Cardiac muscle cell (in vitro differentiated cells and primary cell): Measurements from ENCODE around the gene CYFIP1. TPM values are rescaled to one million over a fixed set of nuclear protein-coding genes. Genes with fewer than 3 reads are reported as not detected.

ENCODE experiments used
- DNase-seq, 2 donors: peaks; one replicate each; pipeline versions ENCODE4 v3.0.0 to v3.0.0-alpha.2; 2010 to 2017; ENCODE audit warnings: low read depth in 1 of 2, low spot score in 1 of 2
- H3K27ac ChIP-seq: fragments of 200-600 bp; sonication (generic); 2 replicates; pipeline ENCODE4 v1.5.1; 2016
- H3K27me3 ChIP-seq: fragments of 200-600 bp; sonication (generic); 2 replicates; pipeline ENCODE4 v1.6.0; 2016; ENCODE audit warnings: control low read depth
- H3K36me3 ChIP-seq: fragments of 200-600 bp; sonication (generic); 2 replicates; pipeline ENCODE4 v1.5.1; 2016; ENCODE audit warnings: control low read depth
- H3K4me1 ChIP-seq: fragments of 200-600 bp; sonication (generic); 2 replicates; pipeline ENCODE4 v1.8.1; 2017; ENCODE audit warnings: low read depth, mild to moderate bottlenecking, mixed run types
- H3K4me3 ChIP-seq: fragments of 200-600 bp; sonication (generic); 2 replicates; pipeline ENCODE4 v1.5.1; 2016; ENCODE audit warnings: mild to moderate bottlenecking
- H3K9me3 ChIP-seq: fragments of 200-600 bp; sonication (generic); 2 replicates; pipeline ENCODE4 v1.5.1; 2017; ENCODE audit warnings: low read depth, mild to moderate bottlenecking, control low read depth
- polyA plus RNA-seq: library from polyadenylated mRNA; unstranded; fragments of >200 nt; fragmentation: Nextera tagmentation; extraction: Ambion mirVana; gene quantifications from 2 replicates; pipeline ENCODE4 v1.2.1, GENCODE V29; 2016
- total RNA-seq: library from RNA; depleted of rRNA; stranded (reverse); fragments of >200 nt; gene quantifications from 2 replicates; pipeline ENCODE4 v1.2.3, GENCODE V29; 2016
- TF ChIP-seq, protein P1 (sequence below): IDR thresholded peaks from 2 replicates; pipeline ENCODE4 v1.5.1; 2012; ENCODE audit warnings: low read depth, mild to moderate bottlenecking, low read length

CYFIP1 gene
- total and polyA plus RNA-seq, 2 experiments from 2014 or later, result 32.9 to 38.7 TPM

GRCh38 chr15:22947101-22948000 lies 32.8 kb downstream of the CYFIP1 start:
- DNase-seq, result no peak
- no peaks in the 10 kb centered on the region for H3K27me3 ChIP-seq
- TF ChIP-seq, protein P1, sequence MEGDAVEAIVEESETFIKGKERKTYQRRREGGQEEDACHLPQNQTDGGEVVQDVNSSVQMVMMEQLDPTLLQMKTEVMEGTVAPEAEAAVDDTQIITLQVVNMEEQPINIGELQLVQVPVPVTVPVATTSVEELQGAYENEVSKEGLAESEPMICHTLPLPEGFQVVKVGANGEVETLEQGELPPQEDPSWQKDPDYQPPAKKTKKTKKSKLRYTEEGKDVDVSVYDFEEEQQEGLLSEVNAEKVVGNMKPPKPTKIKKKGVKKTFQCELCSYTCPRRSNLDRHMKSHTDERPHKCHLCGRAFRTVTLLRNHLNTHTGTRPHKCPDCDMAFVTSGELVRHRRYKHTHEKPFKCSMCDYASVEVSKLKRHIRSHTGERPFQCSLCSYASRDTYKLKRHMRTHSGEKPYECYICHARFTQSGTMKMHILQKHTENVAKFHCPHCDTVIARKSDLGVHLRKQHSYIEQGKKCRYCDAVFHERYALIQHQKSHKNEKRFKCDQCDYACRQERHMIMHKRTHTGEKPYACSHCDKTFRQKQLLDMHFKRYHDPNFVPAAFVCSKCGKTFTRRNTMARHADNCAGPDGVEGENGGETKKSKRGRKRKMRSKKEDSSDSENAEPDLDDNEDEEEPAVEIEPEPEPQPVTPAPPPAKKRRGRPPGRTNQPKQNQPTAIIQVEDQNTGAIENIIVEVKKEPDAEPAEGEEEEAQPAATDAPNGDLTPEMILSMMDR, result no peak

GRCh38 chr15:22945071-22945470 lies 35.1 kb downstream of the CYFIP1 start:
- H3K4me3 ChIP-seq, result no peak overlapping the region
- H3K27me3 ChIP-seq, result no peaks in the 10 kb centered on the region
- H3K36me3 ChIP-seq, result peaks cover 16% of the 10 kb centered on the region
- TF ChIP-seq, protein P1, result no peak
- H3K9me3 ChIP-seq, result no peaks in the 10 kb centered on the region
- peaks cover 10% of the 10 kb centered on the region for H3K4me1 ChIP-seq
- DNase-seq, result no peak
- H3K27ac ChIP-seq, result no peak overlapping the region

More at GRCh38 chr15:22947101-22948000, 32.8 kb downstream of the CYFIP1 start:
- Histone ChIP-seq H3K36me3 (peaks cover 11% of the 10 kb centered on the region), H3K4me3 (no peak overlapping the region), H3K4me1 (peaks cover 10% of the 10 kb centered on the region), H3K27ac (no peak overlapping the region), H3K9me3 (no peaks in the 10 kb centered on the region)

DNA sequence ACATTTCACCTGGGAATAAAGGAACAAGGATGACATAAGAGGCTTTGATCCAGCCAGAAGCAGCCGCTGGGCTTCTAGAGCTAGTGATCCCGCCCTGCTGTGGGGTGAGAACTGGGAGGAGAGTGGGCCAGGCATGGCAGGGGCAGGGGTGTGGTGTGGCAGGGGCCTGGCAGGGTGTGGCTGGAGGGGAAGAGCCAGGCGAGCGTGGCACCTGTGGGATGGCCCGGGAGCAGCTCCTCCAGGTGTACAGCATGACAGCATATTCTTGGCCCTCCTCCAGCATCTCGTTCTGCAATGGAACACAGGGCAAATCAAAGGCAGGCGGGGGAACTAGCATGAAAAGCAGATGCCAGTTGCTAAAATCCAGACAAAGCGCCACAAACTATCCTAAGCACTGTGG lies 35.5 kb downstream of the CYFIP1 start:
- H3K27ac ChIP-seq, result no peak overlapping the region
- no peak overlapping the region for H3K4me3 ChIP-seq
- TF ChIP-seq, protein P1, result no peak
- peaks cover 16% of the 10 kb centered on the region for H3K36me3 ChIP-seq
- no peak for DNase-seq
- H3K27me3 ChIP-seq, result no peaks in the 10 kb centered on the region
- H3K4me1 ChIP-seq, result peaks cover 9% of the 10 kb centered on the region
- H3K9me3 ChIP-seq, result no peaks in the 10 kb centered on the region

DNA sequence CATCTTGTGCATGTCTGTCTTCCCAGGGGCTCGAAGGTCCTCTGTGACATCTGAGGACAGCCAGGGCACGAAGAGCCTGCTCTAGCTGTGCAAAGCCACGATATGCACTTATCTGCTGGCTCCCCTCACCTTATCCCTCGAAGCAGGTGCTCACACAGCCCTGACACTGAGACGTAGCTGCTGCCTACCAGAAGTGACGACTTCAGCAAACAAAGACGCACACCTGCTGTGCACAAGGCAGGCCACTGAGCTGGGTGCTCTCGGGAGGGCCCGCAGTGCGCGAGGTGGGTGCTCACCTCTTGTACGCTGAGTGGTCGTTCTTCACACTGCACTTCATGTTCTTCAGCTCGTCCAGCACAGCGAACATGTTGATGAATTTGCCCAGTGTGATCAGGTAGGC lies 37.3 kb downstream of the CYFIP1 start:
- DNase-seq, result no peak
- Histone ChIP-seq H3K27ac (no peak overlapping the region), H3K4me3 (no peak overlapping the region), H3K4me1 (no peaks in the 10 kb centered on the region), H3K9me3 (no peaks in the 10 kb centered on the region), H3K36me3 (peaks cover 19% of the 10 kb centered on the region), H3K27me3 (no peaks in the 10 kb centered on the region)
- TF ChIP-seq, protein P1, result no peak

GRCh38 chr15:22942306-22942855 lies 37.8 kb downstream of the CYFIP1 start:
- DNase-seq, result no peak
- H3K4me3 ChIP-seq, result no peak overlapping the region
- H3K27me3 ChIP-seq, result no peaks in the 10 kb centered on the region
- H3K9me3 ChIP-seq, result no peaks in the 10 kb centered on the region
- TF ChIP-seq, protein P1, result no peak
- no peaks in the 10 kb centered on the region for H3K4me1 ChIP-seq
- no peak overlapping the region for H3K27ac ChIP-seq
- peaks cover 20% of the 10 kb centered on the region for H3K36me3 ChIP-seq
